K562 (cell line): ENCODE results near the gene GRIA4.

Experiments used
- CBX8 ChIP-seq: fragments of 200-600 bp; sonication (generic); IDR thresholded peaks from 2 replicates; pipeline ENCODE4 v1.6.1; 2012; ENCODE audit warnings: borderline replicate concordance, mixed run types, low read depth, mild to moderate bottlenecking, moderate library complexity, mixed read lengths, low read length, control low read depth, inconsistent platforms; ENCODE audit not compliant: poor library complexity, severe bottlenecking; ENCODE audit errors: extremely low read depth
- CREM ChIP-seq: IDR thresholded peaks from 2 replicates; pipeline ENCODE4 v1.6.1; 2014; ENCODE audit warnings: antibody characterized with exemption, low read depth
- CTCF ChIP-seq, 3 experiments: IDR thresholded peaks in 2 of 3; conservative IDR thresholded peaks in 1 of 3; 2 replicates each; pipeline ENCODE4 v1.5.1; 2011 to 2012; ENCODE audit warnings: low read length in 3 of 3, mild to moderate bottlenecking in 3 of 3, control low read depth in 2 of 3, improper control_type of control experiment in 1 of 3, inconsistent platforms in 1 of 3, low read depth in 1 of 3, mixed read lengths in 1 of 3, moderate library complexity in 1 of 3; ENCODE audit not compliant: insufficient read depth in 2 of 3
- FOXM1 ChIP-seq, 2 experiments: fragments of 450-650 bp in 1 of 2; sonication (generic) in 1 of 2; formaldehyde crosslinking in 1 of 2; IDR thresholded peaks; 2 replicates each; pipeline versions ENCODE4 v1.6.1 to v1.9.0; 2017 to 2022; ENCODE audit warnings: low read depth in 2 of 2, mild to moderate bottlenecking in 2 of 2, missing genetic modification reagents in 1 of 2, moderate library complexity in 1 of 2
- GMEB1 ChIP-seq: fragments of 250-450 bp; sonication (Bioruptor Pico); IDR thresholded peaks from 2 replicates; pipeline ENCODE4 v1.4.0; 2020; ENCODE audit warnings: mild to moderate bottlenecking
- PHTF2 ChIP-seq: fragments of 250-450 bp; sonication (Bioruptor Pico); IDR thresholded peaks from 2 replicates; pipeline ENCODE4 v1.5.0; 2021; ENCODE audit warnings: mild to moderate bottlenecking
- RNF219 ChIP-seq: fragments of 250-450 bp; sonication (Bioruptor Pico); IDR thresholded peaks from 2 replicates; pipeline ENCODE4 v1.5.0; 2022; ENCODE audit warnings: mild to moderate bottlenecking
- SAFB2 ChIP-seq: fragments of 200-400 bp; formaldehyde crosslinking; IDR thresholded peaks from 2 replicates; pipeline ENCODE4 v1.6.1; 2018; ENCODE audit warnings: borderline replicate concordance, low read length, low read depth, moderate library complexity; ENCODE audit not compliant: severe bottlenecking
- SPI1 ChIP-seq: IDR thresholded peaks from 2 replicates; pipeline ENCODE4 v1.6.1; 2011; ENCODE audit warnings: low read depth, low read length, control low read depth, borderline replicate concordance
- TCF7L2 ChIP-seq: fragments of 150-350 bp; IDR thresholded peaks from 2 replicates; pipeline ENCODE4 v1.6.1; 2016; ENCODE audit warnings: low read depth, mild to moderate bottlenecking, low read length, moderate library complexity
- XRCC5 ChIP-seq: fragments of 200-400 bp; formaldehyde crosslinking; IDR thresholded peaks from 2 replicates; pipeline ENCODE4 v1.6.1; 2017; ENCODE audit warnings: low read depth, mild to moderate bottlenecking, low read length
- ZNF12 ChIP-seq: sonication (generic); formaldehyde crosslinking; IDR thresholded peaks from 2 replicates; pipeline ENCODE4 v1.4.0; 2020; ENCODE audit warnings: mild to moderate bottlenecking, missing genetic modification reagents

- TF ChIP-seq SPI1 (no peak), SAFB2 (no peak), TCF7L2 (no peak), GMEB1 (CRISPR knock-in tag) (no peak), CTCF (IDR thresholded peaks at IDR 0.05 in 2 of 3, conservative IDR thresholded peaks at IDR 0.05 in 1 of 3; ENCODE audit: insufficient read depth in 2 of 3, low read depth in 1 of 3, low read length in 3 of 3) (no peak), XRCC5 (no peak), RNF219 (CRISPR knock-in tag) (no peak), PHTF2 (CRISPR knock-in tag) (no peak), FOXM1 (IDR thresholded peaks at IDR 0.05; ENCODE audit: low read depth) (no peak), FOXM1 (CRISPR knock-in tag; IDR thresholded peaks at IDR 0.05; ENCODE audit: low read depth) (no peak), CREM (no peak), CBX8 (no peak), ZNF12 (CRISPR knock-in tag) (no peak)
Measured at GRCh38 chr11:105610871-105611571, 1.1 kb downstream of the GRIA4 start.
